ENCODE results near the gene LNP1.
"Not testable (repeated sequence)": the region's sequence is repeated elsewhere in the genome, so short reads cannot be mapped to it uniquely, and the experiment has no call there.

LNP1 gene

DNA sequence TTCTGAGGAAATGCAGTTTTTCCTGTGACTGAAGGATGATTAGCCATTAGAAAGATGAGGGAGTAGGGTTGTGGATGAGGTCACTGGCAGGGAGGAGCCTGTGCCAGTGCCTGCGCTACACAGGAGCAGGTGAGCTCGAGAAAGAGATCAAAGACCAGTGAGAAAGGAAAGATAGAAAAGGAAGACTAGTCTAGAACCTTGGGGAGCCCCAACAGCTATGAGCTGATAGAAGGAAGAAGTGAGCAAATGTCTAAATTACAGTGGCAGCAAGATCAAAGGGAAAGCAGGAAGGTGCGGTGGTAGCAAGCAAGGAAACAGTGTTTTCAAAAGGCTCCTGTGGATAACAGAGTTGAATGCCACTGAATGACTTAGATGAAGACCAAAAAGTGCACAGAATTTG, 39.6 kb downstream of the LNP1 start:
- no peaks in the 10 kb centered on the region for H4K20me1 ChIP-seq (ENCODE audit: insufficient read depth, low read length)
- ATAC-seq (ENCODE audit: insufficient read depth, low read depth), result peak; percentile 83
- H3K27ac ChIP-seq (ENCODE audit: low read length), result no peak overlapping the region
- no peak overlapping the region for H3K4me3 ChIP-seq (ENCODE audit: low read depth in 1 of 2, low read length in 2 of 2)
- no peaks in the 10 kb centered on the region for H3K4me1 ChIP-seq (ENCODE audit: insufficient read depth, low read length)
- DNase-seq, result peak; percentile 27
- H3K9me3 ChIP-seq (ENCODE audit: insufficient read depth, low read length, severe bottlenecking), result peaks cover 10% of the 10 kb centered on the region
- H3K79me2 ChIP-seq (ENCODE audit: insufficient read depth, low read length), result no peaks in the 10 kb centered on the region
- H2AFZ ChIP-seq (ENCODE audit: low read depth, low read length), result no peak overlapping the region
- no peak overlapping the region for H3K4me2 ChIP-seq (ENCODE audit: insufficient read depth, low read length)
- no peaks in the 10 kb centered on the region for H3K27me3 ChIP-seq (ENCODE audit: insufficient read depth, low read length, poor library complexity)
- H3K36me3 ChIP-seq (ENCODE audit: insufficient read depth, low read length), result no peaks in the 10 kb centered on the region
- TF ChIP-seq, protein P1, sequence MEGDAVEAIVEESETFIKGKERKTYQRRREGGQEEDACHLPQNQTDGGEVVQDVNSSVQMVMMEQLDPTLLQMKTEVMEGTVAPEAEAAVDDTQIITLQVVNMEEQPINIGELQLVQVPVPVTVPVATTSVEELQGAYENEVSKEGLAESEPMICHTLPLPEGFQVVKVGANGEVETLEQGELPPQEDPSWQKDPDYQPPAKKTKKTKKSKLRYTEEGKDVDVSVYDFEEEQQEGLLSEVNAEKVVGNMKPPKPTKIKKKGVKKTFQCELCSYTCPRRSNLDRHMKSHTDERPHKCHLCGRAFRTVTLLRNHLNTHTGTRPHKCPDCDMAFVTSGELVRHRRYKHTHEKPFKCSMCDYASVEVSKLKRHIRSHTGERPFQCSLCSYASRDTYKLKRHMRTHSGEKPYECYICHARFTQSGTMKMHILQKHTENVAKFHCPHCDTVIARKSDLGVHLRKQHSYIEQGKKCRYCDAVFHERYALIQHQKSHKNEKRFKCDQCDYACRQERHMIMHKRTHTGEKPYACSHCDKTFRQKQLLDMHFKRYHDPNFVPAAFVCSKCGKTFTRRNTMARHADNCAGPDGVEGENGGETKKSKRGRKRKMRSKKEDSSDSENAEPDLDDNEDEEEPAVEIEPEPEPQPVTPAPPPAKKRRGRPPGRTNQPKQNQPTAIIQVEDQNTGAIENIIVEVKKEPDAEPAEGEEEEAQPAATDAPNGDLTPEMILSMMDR (IDR thresholded peaks at IDR 0.05; ENCODE audit: borderline replicate concordance, extremely low read depth, low read length, poor library complexity, severe bottlenecking), result no peak
- no peak for TF ChIP-seq EZH2 (IDR thresholded peaks at IDR 0.05; ENCODE audit: borderline replicate concordance, low read depth, low read length, severe bottlenecking)
- no peak overlapping the region for H3K9ac ChIP-seq (ENCODE audit: low read depth, low read length)

DNA sequence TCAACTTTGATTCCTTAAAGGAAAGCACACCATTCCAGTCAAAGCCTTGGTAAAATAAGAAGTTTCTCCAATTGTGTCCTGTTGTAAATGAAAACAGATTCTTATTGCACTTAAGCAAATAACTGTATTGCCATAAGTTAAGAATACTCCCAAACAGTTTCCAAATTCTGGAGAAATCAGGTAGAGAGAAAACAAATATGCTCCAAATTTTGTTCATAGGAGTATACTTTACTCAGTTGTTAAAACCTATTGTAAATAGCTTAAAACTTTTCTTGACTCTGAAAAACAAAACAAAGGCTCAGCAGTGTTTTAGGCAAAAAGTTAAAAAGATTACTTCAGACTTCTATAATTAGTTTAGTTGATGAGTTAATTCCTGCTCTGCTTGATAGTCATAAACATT, 42.4 kb downstream of the LNP1 start:
- H3K27ac ChIP-seq (ENCODE audit: low read length), result no peak overlapping the region
- H3K4me1 ChIP-seq (ENCODE audit: insufficient read depth, low read length), result no peaks in the 10 kb centered on the region
- no peaks in the 10 kb centered on the region for H3K79me2 ChIP-seq (ENCODE audit: insufficient read depth, low read length)
- no peak for ATAC-seq (ENCODE audit: insufficient read depth, low read depth)
- H3K27me3 ChIP-seq (ENCODE audit: insufficient read depth, low read length, poor library complexity), result no peaks in the 10 kb centered on the region
- H3K9ac ChIP-seq (ENCODE audit: low read depth, low read length), result no peak overlapping the region
- no peak overlapping the region for H3K4me3 ChIP-seq (ENCODE audit: low read depth in 1 of 2, low read length in 2 of 2)
- peaks cover 10% of the 10 kb centered on the region for H3K9me3 ChIP-seq (ENCODE audit: insufficient read depth, low read length, severe bottlenecking)
- H2AFZ ChIP-seq (ENCODE audit: low read depth, low read length), result no peak overlapping the region
- no peaks in the 10 kb centered on the region for H4K20me1 ChIP-seq (ENCODE audit: insufficient read depth, low read length)
- DNase-seq, result no peak
- H3K36me3 ChIP-seq (ENCODE audit: insufficient read depth, low read length), result no peaks in the 10 kb centered on the region
- H3K4me2 ChIP-seq (ENCODE audit: insufficient read depth, low read length), result no peak overlapping the region
- no peak for TF ChIP-seq EZH2 (IDR thresholded peaks at IDR 0.05; ENCODE audit: borderline replicate concordance, low read depth, low read length, severe bottlenecking)

DNA sequence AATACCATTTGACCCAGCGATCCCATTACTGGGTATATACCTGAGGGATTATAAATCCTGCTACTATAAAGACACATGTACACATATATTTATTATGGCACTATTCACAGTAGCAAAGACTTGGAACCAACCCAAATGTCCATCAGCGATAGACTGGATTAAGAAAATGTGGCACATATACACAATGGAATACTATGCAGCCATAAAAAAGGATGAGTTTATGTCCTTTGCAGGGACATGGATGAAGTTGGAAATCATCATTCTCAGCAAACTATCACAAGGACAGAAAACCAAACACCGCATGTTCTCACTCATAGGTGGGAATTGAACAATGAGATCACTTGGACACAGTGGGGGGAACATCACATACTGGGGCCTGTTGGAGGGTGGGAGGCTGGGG, 45.7 kb downstream of the LNP1 start:
- H3K36me3 ChIP-seq (ENCODE audit: insufficient read depth, low read length); ATAC-seq (ENCODE audit: insufficient read depth, low read depth); H3K9me3 ChIP-seq (ENCODE audit: insufficient read depth, low read length, severe bottlenecking); H3K27ac ChIP-seq (ENCODE audit: low read length); H3K79me2 ChIP-seq (ENCODE audit: insufficient read depth, low read length); DNase-seq; H3K4me3 ChIP-seq (ENCODE audit: low read depth in 1 of 2, low read length in 2 of 2); H3K27me3 ChIP-seq (ENCODE audit: insufficient read depth, low read length, poor library complexity); H3K9ac ChIP-seq (ENCODE audit: low read depth, low read length); H3K4me2 ChIP-seq (ENCODE audit: insufficient read depth, low read length); H4K20me1 ChIP-seq (ENCODE audit: insufficient read depth, low read length); H3K4me1 ChIP-seq (ENCODE audit: insufficient read depth, low read length); H2AFZ ChIP-seq (ENCODE audit: low read depth, low read length): not testable (repeated sequence)

DNA sequence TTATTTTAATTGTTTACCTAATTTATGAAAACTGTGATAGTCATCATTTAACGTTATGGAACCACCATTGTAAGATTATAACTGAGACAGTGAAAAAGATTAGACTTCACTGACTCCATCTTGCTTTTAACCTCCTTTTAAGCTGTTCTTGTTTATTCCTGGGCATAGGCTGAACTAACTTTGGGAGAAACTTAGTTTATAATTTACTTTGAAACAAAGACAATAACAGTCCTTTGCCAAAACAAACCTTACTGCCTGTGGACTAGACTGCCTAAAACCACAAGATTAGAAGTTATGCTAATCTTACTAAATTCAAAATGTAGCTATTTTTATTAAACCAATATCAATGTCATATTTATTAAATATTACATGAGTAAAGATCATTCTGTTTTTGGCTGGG, 46.7 kb downstream of the LNP1 start:
- no peak for ATAC-seq (ENCODE audit: insufficient read depth, low read depth)
- no peak overlapping the region for H2AFZ ChIP-seq (ENCODE audit: low read depth, low read length)
- H3K27me3 ChIP-seq (ENCODE audit: insufficient read depth, low read length, poor library complexity), result no peaks in the 10 kb centered on the region
- H3K79me2 ChIP-seq (ENCODE audit: insufficient read depth, low read length), result no peaks in the 10 kb centered on the region
- no peak overlapping the region for H3K27ac ChIP-seq (ENCODE audit: low read length)
- H3K4me3 ChIP-seq (ENCODE audit: low read depth in 1 of 2, low read length in 2 of 2), result no peak overlapping the region
- no peaks in the 10 kb centered on the region for H4K20me1 ChIP-seq (ENCODE audit: insufficient read depth, low read length)
- H3K9me3 ChIP-seq (ENCODE audit: insufficient read depth, low read length, severe bottlenecking), result peaks cover 10% of the 10 kb centered on the region
- no peaks in the 10 kb centered on the region for H3K4me1 ChIP-seq (ENCODE audit: insufficient read depth, low read length)
- H3K36me3 ChIP-seq (ENCODE audit: insufficient read depth, low read length), result no peaks in the 10 kb centered on the region
- no peak overlapping the region for H3K9ac ChIP-seq (ENCODE audit: low read depth, low read length)
- no peak for TF ChIP-seq EZH2 (IDR thresholded peaks at IDR 0.05; ENCODE audit: borderline replicate concordance, low read depth, low read length, severe bottlenecking)
- TF ChIP-seq, protein P1 (IDR thresholded peaks at IDR 0.05; ENCODE audit: borderline replicate concordance, extremely low read depth, low read length, poor library complexity, severe bottlenecking), result no peak
- no peak overlapping the region for H3K4me2 ChIP-seq (ENCODE audit: insufficient read depth, low read length)
- DNase-seq, result no peak
